HCT116 (cell line): ENCODE data around the gene AFF1. TPM values are rescaled to one million over a fixed set of nuclear protein-coding genes. Genes with fewer than 3 reads are reported as not detected.

Experiments used
- ATAC-seq: fragments of 200-7000 bp; cut with Tn5 transposase; 2 replicates; pipeline ENCODE4 v1.9.1; 2020; ENCODE audit warnings: mild to moderate bottlenecking, moderate library complexity
- BruUV-seq: library from RNA; stranded (reverse); fragments of 400-500 nt; replicated peaks from 2 replicates; lab custom pipeline; 2021; lab: Mats Ljungman, UMichigan
- CTCF ChIA-PET: fragments of 300-600 bp; sonication (Branson Sonifier 250); formaldehyde crosslinking; loops from one replicate; lab custom pipeline; 2021; ENCODE audit warnings: antibody characterized with exemption; lab: Charles Lee
- POLR2A ChIA-PET: fragments of 300-600, 350-600 bp; sonication (Branson Sonifier 250); formaldehyde crosslinking; loops from one replicate; lab custom pipeline; 2021; ENCODE audit warnings: antibody characterized with exemption; lab: Charles Lee
- RAD21 ChIA-PET, 2 experiments: fragments of 300-600 bp; sonication (Branson Sonifier 250); formaldehyde crosslinking; loops; one replicate each; lab custom pipeline; 2023; ENCODE audit warnings: low total read pairs in 2 of 2; ENCODE audit not compliant: uncharacterized antibody in 2 of 2, unreplicated experiment in 2 of 2, low non-redundant PET in 1 of 2; lab: Charles Lee
- DNase-seq: peaks from one replicate; pipeline ENCODE4 v3.0.0-alpha.2; 2010; ENCODE audit warnings: low read depth, low spot score
- H2AFZ ChIP-seq: fragments of 200-600 bp; shearing (Covaris generic), sonication (generic); 2 replicates; pipeline ENCODE4 v1.6.1; 2017; ENCODE audit warnings: low read depth, mixed run types, mixed read lengths, antibody characterized with exemption, low read length; ENCODE audit not compliant: poor library complexity, severe bottlenecking
- H3K27ac ChIP-seq: 2 replicates; pipeline ENCODE4 v1.5.1; 2012; ENCODE audit warnings: low read depth, low read length
- H3K27me3 ChIP-seq: fragments of 200-600 bp; sonication (generic); 2 replicates; pipeline ENCODE4 v1.6.1; 2016; ENCODE audit warnings: mixed run types, low read length, mixed read lengths; ENCODE audit not compliant: insufficient read depth
- H3K36me3 ChIP-seq, 2 experiments: fragments of 200-500 bp in 1 of 2; fragments of 200-600 bp in 1 of 2; sonication (Bioruptor generic) in 1 of 2; sonication (generic) in 1 of 2; 2 replicates each; pipeline versions ENCODE4 v1.5.1 to v1.6.1; 2014 to 2016; ENCODE audit warnings: low read length in 2 of 2, inconsistent platforms in 1 of 2, mixed read lengths in 1 of 2, mixed run types in 1 of 2; ENCODE audit not compliant: insufficient read depth in 2 of 2, control insufficient read depth in 1 of 2
- H3K4me1 ChIP-seq, 2 experiments: fragments of 200-600 bp in 1 of 2; sonication (generic) in 1 of 2; 2 replicates each; pipeline versions ENCODE4 v1.5.1 to v1.6.1; 2012 to 2017; ENCODE audit warnings: low read length in 2 of 2, inconsistent platforms in 1 of 2, mild to moderate bottlenecking in 1 of 2, mixed read lengths in 1 of 2, mixed run types in 1 of 2, moderate library complexity in 1 of 2; ENCODE audit not compliant: insufficient read depth in 2 of 2, control insufficient read depth in 1 of 2
- H3K4me2 ChIP-seq: fragments of 200-600 bp; sonication (generic); 2 replicates; pipeline ENCODE4 v1.6.1; 2017; ENCODE audit warnings: mixed run types, low read length, mixed read lengths
- H3K4me3 ChIP-seq, 2 experiments: fragments of 200-600 bp in 1 of 2; sonication (generic) in 1 of 2; replicated peaks in 1 of 2; 2 replicates each; pipeline ENCODE4 v1.5.1; 2011 to 2016; ENCODE audit warnings: low read length in 2 of 2, control low read depth in 1 of 2, low read depth in 1 of 2, mild to moderate bottlenecking in 1 of 2, mixed read lengths in 1 of 2, mixed run types in 1 of 2
- H3K79me2 ChIP-seq: fragments of 200-600 bp; sonication (generic); 2 replicates; pipeline ENCODE4 v1.6.1; 2017; ENCODE audit warnings: mild to moderate bottlenecking, mixed run types, low read length, moderate library complexity, mixed read lengths; ENCODE audit not compliant: insufficient read depth
- H3K9ac ChIP-seq: fragments of 200-600 bp; sonication (generic); 2 replicates; pipeline ENCODE4 v1.6.1; 2016; ENCODE audit warnings: low read length, mixed read lengths
- H3K9me2 ChIP-seq: fragments of 200-600 bp; sonication (generic), shearing (Covaris generic); 2 replicates; pipeline ENCODE4 v1.6.1; 2017; ENCODE audit warnings: mixed run types, mild to moderate bottlenecking, moderate library complexity; ENCODE audit not compliant: insufficient read depth
- H3K9me3 ChIP-seq, 2 experiments: fragments of 200-500 bp in 1 of 2; fragments of 200-600 bp in 1 of 2; sonication (Bioruptor generic) in 1 of 2; sonication (generic) in 1 of 2; 2 replicates each; pipeline ENCODE4 v1.6.1; 2014 to 2017; ENCODE audit warnings: low read length in 2 of 2, mixed read lengths in 2 of 2, inconsistent platforms in 1 of 2, low read depth in 1 of 2, mild to moderate bottlenecking in 1 of 2, mixed run types in 1 of 2, moderate library complexity in 1 of 2; ENCODE audit not compliant: control insufficient read depth in 1 of 2, insufficient read depth in 1 of 2
- H4K20me1 ChIP-seq: fragments of 200-600 bp; sonication (generic), shearing (Covaris generic); 2 replicates; pipeline ENCODE4 v1.6.1; 2017; ENCODE audit warnings: mixed run types, mild to moderate bottlenecking, moderate library complexity; ENCODE audit not compliant: insufficient read depth
- ATF3 ChIP-seq: IDR thresholded peaks from 2 replicates; pipeline ENCODE4 v1.6.1; 2012
- CTCF ChIP-seq, 3 experiments: fragments of 200-600 bp in 1 of 3; sonication (generic) in 1 of 3; IDR thresholded peaks in 2 of 3; conservative IDR thresholded peaks in 1 of 3; 2 replicates each; pipeline ENCODE4 v1.5.1; 2012 to 2017; ENCODE audit warnings: low read depth in 2 of 3, low read length in 2 of 3, antibody characterized with exemption in 1 of 3, borderline replicate concordance in 1 of 3, control low read depth in 1 of 3, mild to moderate bottlenecking in 1 of 3, mixed read lengths in 1 of 3, mixed run types in 1 of 3, moderate library complexity in 1 of 3; ENCODE audit not compliant: insufficient read depth in 1 of 3
- EGR1 ChIP-seq: IDR thresholded peaks from 2 replicates; pipeline ENCODE4 v1.6.1; 2012; ENCODE audit warnings: low read depth
- EZH2 ChIP-seq: fragments of 200-600 bp; sonication (generic); IDR thresholded peaks from 2 replicates; pipeline ENCODE4 v1.6.1; 2017; ENCODE audit warnings: antibody characterized with exemption, mixed run types
- EZH2phosphoT487 ChIP-seq: fragments of 200-600 bp; IDR thresholded peaks from 2 replicates; pipeline ENCODE4 v1.6.1; 2018; ENCODE audit warnings: antibody characterized with exemption, borderline replicate concordance
- JUND ChIP-seq: IDR thresholded peaks from 2 replicates; pipeline ENCODE4 v1.6.1; 2012
- POLR2A ChIP-seq: IDR thresholded peaks from 2 replicates; pipeline ENCODE4 v1.7.0; 2011; ENCODE audit warnings: borderline replicate concordance; ENCODE audit not compliant: insufficient read depth, insufficient read length; ENCODE audit errors: extremely low read depth
- POLR2AphosphoS5 ChIP-seq: IDR thresholded peaks from 2 replicates; pipeline ENCODE4 v1.6.1; 2011; ENCODE audit warnings: mild to moderate bottlenecking, low read depth, low read length, moderate library complexity
- SIN3A ChIP-seq: IDR thresholded peaks from 2 replicates; pipeline ENCODE4 v1.6.1; 2012; ENCODE audit warnings: low read depth
- SP1 ChIP-seq: IDR thresholded peaks from 2 replicates; pipeline ENCODE4 v1.6.1; 2012; ENCODE audit warnings: low read depth
- SRF ChIP-seq: IDR thresholded peaks from 2 replicates; pipeline ENCODE4 v1.6.1; 2012; ENCODE audit warnings: low read depth
- TCF7L2 ChIP-seq: IDR thresholded peaks from 2 replicates; pipeline ENCODE4 v1.7.0; 2011; ENCODE audit warnings: borderline replicate concordance, inconsistent platforms; ENCODE audit not compliant: insufficient read depth, insufficient read length; ENCODE audit errors: extremely low read depth
- YY1 ChIP-seq: IDR thresholded peaks from 2 replicates; pipeline ENCODE4 v1.6.1; 2011; ENCODE audit warnings: low read length, low read depth, moderate library complexity, mild to moderate bottlenecking; ENCODE audit not compliant: insufficient replicate concordance; ENCODE audit errors: extremely low read depth
- ZFX ChIP-seq: fragments of 450-650 bp; IDR thresholded peaks from 2 replicates; pipeline ENCODE4 v1.6.1; 2017
- ZNF274 ChIP-seq: fragments of 200-500 bp; sonication (Bioruptor generic); IDR thresholded peaks from 2 replicates; pipeline ENCODE4 v1.6.1; 2014; ENCODE audit warnings: mild to moderate bottlenecking, low read depth, low read length, inconsistent platforms
- intact Hi-C: fragments of 100-400 bp; cut with micrococcal nuclease; formaldehyde crosslinking; loops from 2 replicates; pipeline ENCODE4 v1.10.0; 2022
- total RNA-seq: library from RNA; stranded (reverse); gene quantifications from one replicate; pipeline ENCODE4 v1.2.1, GENCODE V29; 2021; ENCODE audit not compliant: unreplicated experiment
- TF ChIP-seq, protein P1 (sequence below): IDR thresholded peaks from 2 replicates; pipeline ENCODE4 v1.6.1; 2012
- TF ChIP-seq, protein P2 (sequence below): IDR thresholded peaks from 2 replicates; pipeline ENCODE4 v1.6.1; 2011; ENCODE audit warnings: mild to moderate bottlenecking, low read length, moderate library complexity; ENCODE audit not compliant: insufficient replicate concordance; ENCODE audit errors: extremely low read depth
- TF ChIP-seq, protein P3 (sequence below): IDR thresholded peaks from 2 replicates; pipeline ENCODE4 v1.6.1; 2012; ENCODE audit warnings: low read depth

Gene AFF1
- total RNA-seq, 1 experiment from 2014 or later = 43.1 TPM

- Histone ChIP-seq H2AFZ (no peak overlapping the region), H3K9ac (no peak overlapping the region), H3K79me2 (no peaks in the 10 kb centered on the region), H3K9me2 (no peaks in the 10 kb centered on the region), H3K27ac (no peak overlapping the region), H3K9me3 (no peaks in the 10 kb centered on the region), H4K20me1 (no peaks in the 10 kb centered on the region), H3K36me3 (no peaks in the 10 kb centered on the region), H3K4me1 (peaks cover 26 to 35% of the 10 kb centered on the region in 2 experiments), H3K27me3 (no peaks in the 10 kb centered on the region), H3K4me2 (peak overlapping the region; percentile 67; the same call in 1 of the 2 replicates), H3K4me3 (no peak overlapping the region)
- no TSS peak for BruUV-seq
- intact Hi-C loops = no loop called here
- no peak for DNase-seq
- ChIA-PET CTCF (no interaction called here), POLR2A (no interaction called here), RAD21 (no interaction called here)
- TF ChIP-seq ZFX (no peak), YY1 (no peak), POLR2A (no peak), EZH2phosphoT487 (no peak), SP1 (no peak), ZNF274 (no peak), TCF7L2 (no peak), POLR2AphosphoS5 (no peak), SIN3A (no peak), SRF (no peak), EZH2 (no peak), JUND (no peak), CTCF (IDR thresholded peaks at IDR 0.05 in 2 of 3, conservative IDR thresholded peaks at IDR 0.05 in 1 of 3; ENCODE audit: borderline replicate concordance in 1 of 3, insufficient read depth in 1 of 3, low read depth in 2 of 3, low read length in 2 of 3) (no peak), EGR1 (no peak), ATF3 (no peak)
- TF ChIP-seq, protein P1, sequence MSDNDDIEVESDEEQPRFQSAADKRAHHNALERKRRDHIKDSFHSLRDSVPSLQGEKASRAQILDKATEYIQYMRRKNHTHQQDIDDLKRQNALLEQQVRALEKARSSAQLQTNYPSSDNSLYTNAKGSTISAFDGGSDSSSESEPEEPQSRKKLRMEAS = no peak
- TF ChIP-seq, protein P2, sequence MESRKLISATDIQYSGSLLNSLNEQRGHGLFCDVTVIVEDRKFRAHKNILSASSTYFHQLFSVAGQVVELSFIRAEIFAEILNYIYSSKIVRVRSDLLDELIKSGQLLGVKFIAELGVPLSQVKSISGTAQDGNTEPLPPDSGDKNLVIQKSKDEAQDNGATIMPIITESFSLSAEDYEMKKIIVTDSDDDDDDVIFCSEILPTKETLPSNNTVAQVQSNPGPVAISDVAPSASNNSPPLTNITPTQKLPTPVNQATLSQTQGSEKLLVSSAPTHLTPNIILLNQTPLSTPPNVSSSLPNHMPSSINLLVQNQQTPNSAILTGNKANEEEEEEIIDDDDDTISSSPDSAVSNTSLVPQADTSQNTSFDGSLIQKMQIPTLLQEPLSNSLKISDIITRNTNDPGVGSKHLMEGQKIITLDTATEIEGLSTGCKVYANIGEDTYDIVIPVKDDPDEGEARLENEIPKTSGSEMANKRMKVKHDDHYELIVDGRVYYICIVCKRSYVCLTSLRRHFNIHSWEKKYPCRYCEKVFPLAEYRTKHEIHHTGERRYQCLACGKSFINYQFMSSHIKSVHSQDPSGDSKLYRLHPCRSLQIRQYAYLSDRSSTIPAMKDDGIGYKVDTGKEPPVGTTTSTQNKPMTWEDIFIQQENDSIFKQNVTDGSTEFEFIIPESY = no peak
- TF ChIP-seq, protein P3, sequence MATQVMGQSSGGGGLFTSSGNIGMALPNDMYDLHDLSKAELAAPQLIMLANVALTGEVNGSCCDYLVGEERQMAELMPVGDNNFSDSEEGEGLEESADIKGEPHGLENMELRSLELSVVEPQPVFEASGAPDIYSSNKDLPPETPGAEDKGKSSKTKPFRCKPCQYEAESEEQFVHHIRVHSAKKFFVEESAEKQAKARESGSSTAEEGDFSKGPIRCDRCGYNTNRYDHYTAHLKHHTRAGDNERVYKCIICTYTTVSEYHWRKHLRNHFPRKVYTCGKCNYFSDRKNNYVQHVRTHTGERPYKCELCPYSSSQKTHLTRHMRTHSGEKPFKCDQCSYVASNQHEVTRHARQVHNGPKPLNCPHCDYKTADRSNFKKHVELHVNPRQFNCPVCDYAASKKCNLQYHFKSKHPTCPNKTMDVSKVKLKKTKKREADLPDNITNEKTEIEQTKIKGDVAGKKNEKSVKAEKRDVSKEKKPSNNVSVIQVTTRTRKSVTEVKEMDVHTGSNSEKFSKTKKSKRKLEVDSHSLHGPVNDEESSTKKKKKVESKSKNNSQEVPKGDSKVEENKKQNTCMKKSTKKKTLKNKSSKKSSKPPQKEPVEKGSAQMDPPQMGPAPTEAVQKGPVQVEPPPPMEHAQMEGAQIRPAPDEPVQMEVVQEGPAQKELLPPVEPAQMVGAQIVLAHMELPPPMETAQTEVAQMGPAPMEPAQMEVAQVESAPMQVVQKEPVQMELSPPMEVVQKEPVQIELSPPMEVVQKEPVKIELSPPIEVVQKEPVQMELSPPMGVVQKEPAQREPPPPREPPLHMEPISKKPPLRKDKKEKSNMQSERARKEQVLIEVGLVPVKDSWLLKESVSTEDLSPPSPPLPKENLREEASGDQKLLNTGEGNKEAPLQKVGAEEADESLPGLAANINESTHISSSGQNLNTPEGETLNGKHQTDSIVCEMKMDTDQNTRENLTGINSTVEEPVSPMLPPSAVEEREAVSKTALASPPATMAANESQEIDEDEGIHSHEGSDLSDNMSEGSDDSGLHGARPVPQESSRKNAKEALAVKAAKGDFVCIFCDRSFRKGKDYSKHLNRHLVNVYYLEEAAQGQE = no peak
- ATAC-seq = no peak
Observed at GRCh38 chr4:87109121-87109520, 174.3 kb downstream of the AFF1 start.
